Skeletal muscle cell (primary cell): Measurements from ENCODE around the gene SEMA3F.
"Not testable (repeated sequence)": the region's sequence is repeated elsewhere in the genome, so short reads cannot be mapped to it uniquely, and the experiment has no call there.

Experiments used
- DNase-seq: peaks from one replicate; pipeline ENCODE4 v3.0.0-alpha.2; 2010; ENCODE audit warnings: low read depth
- H3K4me3 ChIP-seq: 2 replicates; pipeline ENCODE4 v1.5.1; 2011; ENCODE audit warnings: low read depth, mild to moderate bottlenecking, control low read depth, low read length, moderate library complexity

The SEMA3F gene

DNA sequence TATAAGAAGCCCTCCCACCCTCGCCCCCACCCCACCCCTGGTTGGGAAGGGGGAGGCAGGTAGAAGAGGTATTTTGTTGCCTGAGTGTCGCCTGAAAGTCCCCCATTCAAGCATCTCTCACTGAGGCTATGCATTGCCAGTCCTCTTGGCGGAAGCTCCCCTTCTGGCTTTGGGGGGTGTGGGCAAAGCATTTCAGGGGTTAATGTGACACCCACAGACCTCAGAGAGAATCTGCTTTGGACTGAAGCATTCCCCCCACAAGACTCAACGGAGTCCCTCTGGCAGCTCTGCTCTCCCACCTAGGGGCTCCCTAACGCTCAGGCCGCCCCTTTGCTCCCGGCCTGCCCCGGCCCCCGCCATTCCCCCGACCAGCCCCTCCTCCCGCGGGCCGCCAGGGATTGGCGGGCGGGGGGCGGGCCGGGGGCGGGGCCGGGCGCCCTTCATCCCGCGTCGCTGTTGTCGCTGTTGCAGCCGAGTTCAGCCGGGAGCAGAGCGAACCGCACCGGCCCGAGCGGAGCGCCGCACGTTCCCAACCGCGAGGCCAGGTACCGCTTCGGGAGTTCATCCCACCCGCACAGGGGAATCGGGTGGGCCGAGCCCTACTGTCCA, 49.8 kb downstream of the SEMA3F start, which contains the start of gene SLC38A3:
SLC38A3 (plus strand) TSS at position 468 of the 609 bp plus-strand sequence. CDS start 8,929 bp downstream, outside the sequence.
- DNase-seq, result no peak
- peak within 1 kb of the TSS; percentile 31 for H3K4me3 ChIP-seq

- no peak for DNase-seq
These were observed 50.5 kb downstream of the SEMA3F start for GRCh38 chr3:50205413-50206276.

GRCh38 chr3:50207359-50208042, 52.4 kb downstream of the SEMA3F start:
- no peak for DNase-seq
- no peak overlapping the region for H3K4me3 ChIP-seq

More at GRCh38 chr3:50205413-50206276, 50.5 kb downstream of the SEMA3F start:
- peak overlapping the region; percentile 31 for H3K4me3 ChIP-seq

DNA sequence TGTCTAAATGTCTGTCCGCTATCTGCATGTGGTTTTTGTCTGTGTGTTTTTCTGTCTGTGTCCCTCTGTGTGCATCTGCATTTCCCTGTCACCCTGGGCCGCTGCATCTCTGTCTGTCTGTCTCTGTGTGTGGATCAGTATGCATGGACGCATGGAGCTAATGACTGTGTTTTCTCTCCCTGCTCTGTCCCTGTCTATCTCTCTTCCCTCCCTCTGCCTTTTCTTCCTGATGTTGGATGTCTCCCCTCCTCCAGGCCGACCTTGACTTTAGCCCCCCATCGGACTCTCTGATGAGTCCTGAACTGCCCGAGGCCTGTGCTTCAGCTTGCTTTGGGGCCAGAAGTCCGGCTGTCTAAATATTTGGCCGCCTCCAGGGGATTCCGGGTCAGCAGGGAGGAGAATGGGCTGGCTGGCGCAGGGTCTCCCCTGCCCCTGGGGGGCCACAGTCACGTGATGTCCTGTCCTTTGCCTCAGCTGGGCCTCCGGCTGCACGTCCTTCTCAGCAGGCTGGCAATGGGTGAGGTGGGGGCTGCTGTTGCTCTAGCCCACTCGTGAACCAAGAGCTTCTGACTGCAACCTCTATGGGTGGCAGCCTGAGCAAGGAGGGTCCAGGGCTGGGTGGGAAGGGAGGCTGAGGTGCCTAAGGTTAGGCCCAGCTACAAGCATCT, 53.7 kb downstream of the SEMA3F start:
- DNase-seq, result no peak
- H3K4me3 ChIP-seq, result no peak overlapping the region

- no peak for DNase-seq
- no peak overlapping the region for H3K4me3 ChIP-seq
These were observed 55.0 kb downstream of the SEMA3F start for GRCh38 chr3:50210176-50210509.

DNA sequence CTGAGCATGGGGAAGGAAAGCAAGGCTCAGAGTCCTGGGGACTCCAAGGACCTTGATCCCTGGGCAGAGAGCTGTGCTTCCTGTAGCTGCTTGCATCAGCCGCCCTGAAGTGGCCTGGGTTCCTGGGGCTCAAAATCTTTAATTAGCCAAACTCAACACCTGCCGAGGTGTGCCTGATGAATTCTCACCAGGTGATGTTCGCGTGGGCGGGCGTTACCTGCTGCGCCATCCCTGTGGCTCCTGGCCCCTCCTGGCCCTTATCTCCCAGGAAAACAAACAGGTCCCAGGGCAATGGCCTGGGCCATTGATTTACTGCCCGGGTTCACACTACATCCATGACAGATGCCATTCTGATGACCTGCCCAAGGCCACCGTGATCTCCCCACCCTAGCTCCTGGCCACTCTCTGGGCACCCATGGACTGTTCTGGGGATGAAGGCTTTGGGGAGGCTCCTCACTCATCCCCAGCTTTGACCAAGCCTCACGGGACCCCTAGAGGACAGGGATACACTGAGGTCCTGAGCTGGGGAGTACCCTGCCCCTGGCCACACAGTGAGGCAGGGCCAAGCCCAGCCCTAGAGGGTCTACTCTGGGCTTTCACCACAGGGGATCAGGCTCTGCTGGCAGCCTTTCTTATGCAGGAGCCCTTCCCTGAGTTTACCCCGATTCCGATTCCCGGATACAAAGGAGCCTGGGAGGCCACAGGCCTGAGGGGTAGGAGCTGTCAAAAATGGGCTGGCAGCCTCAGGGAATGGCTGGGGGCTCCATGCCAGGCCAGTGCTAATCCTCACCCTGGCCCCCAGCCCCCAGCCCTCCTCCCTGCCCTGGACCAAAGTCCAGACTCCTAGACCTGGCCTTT, 55.6 kb downstream of the SEMA3F start:
- H3K4me3 ChIP-seq, result no peak overlapping the region
- no peak for DNase-seq

- DNase-seq, H3K4me3 ChIP-seq: not testable (repeated sequence)
These were observed 56.2 kb downstream of the SEMA3F start for GRCh38 chr3:50211368-50211717.

DNA sequence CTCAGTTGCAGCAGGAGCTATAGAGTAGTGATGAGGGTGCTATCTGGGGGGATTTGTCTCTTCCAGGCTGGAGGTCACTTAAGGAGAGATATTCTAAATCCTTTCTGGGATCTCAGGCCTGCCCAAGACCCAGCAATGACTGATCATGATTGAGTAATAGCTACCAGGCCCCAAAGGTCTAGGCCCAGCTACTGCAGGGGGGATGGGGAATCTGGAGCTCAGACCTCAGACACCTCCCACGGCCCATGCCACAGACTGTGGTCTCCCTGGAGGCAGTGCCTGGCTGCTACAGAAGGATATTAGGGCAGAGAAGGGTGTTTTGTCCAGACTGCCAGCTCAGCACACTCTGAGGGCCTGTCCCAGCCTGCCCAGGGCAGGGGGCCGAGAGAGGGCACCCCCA, 56.8 kb downstream of the SEMA3F start:
- peak; percentile 48 for DNase-seq
- H3K4me3 ChIP-seq, result no peak overlapping the region

GRCh38 chr3:50212502-50212901, 57.4 kb downstream of the SEMA3F start:
- no peak overlapping the region for H3K4me3 ChIP-seq
- DNase-seq, result no peak

DNA sequence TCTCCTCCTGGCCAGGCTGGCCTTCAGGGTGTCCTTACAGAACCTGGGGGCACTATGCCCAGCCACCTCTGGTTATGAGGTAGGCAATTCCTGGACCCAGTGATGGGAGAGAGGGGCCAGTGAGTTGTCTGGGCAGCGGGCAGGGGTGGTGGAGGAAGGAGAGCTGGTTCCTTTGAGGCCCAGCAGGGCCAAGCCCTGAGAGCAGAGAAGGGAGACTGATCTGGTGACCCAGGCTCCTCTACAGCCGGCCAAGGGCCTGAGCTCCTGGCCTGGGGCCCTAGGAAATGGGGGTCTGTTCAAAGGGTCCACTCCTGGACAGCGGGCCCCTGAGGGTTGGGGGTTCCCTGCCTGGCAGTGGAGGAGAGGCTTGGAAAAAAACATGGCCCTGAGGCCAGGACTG, 57.8 kb downstream of the SEMA3F start:
- no peak for DNase-seq
- no peak overlapping the region for H3K4me3 ChIP-seq

DNA sequence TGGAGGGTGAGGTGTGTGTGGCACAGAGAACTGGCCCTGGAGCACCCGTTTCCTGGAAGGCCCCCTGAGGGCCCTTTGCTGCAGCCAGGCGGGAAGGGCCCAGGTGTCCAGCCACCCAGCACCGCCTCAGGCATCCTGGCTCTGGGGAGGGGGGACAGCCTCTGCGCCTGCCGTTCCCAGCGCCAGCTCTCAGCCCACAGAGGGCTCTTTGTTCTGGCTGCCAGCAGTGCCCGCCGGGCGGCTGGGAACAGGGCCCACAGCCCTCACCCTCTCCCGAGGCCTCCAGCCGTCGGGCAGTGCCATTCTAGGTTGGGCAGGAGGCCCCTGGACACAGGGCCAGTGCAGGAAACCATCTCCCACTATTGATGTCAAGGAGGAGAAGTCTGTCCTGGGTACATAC, 58.2 kb downstream of the SEMA3F start:
- no peak for DNase-seq
- H3K4me3 ChIP-seq, result no peak overlapping the region

- DNase-seq, result no peak
- H3K4me3 ChIP-seq, result no peak overlapping the region
These were observed 59.7 kb downstream of the SEMA3F start for GRCh38 chr3:50214824-50215223.

- H3K4me3 ChIP-seq, result no peak overlapping the region
- no peak for DNase-seq
These were observed 60.4 kb downstream of the SEMA3F start for GRCh38 chr3:50215529-50215928.

GRCh38 chr3:50217681-50218080, 62.6 kb downstream of the SEMA3F start:
- no peak overlapping the region for H3K4me3 ChIP-seq
- no peak for DNase-seq

GRCh38 chr3:50218448-50218847, 63.3 kb downstream of the SEMA3F start:
- DNase-seq, result no peak
- H3K4me3 ChIP-seq, result no peak overlapping the region

DNA sequence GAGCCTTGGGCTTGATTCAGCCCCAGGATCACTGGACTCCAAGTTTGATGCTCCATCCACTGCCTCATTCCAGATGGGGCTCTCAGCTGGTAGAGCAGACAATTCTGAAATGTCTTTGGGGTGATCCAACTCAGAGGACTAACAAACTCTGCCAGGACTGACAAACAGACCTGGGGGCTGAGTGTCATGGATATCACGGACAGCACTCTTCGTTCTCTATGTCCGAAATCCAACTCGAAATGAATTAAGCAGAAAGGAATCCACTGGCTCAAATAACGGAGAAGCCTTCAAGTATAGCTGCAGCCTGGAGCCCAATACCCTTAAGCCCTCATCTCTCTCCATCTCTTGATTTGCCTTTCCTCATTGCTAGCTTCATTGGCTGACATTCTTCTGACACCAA, 64.2 kb downstream of the SEMA3F start:
- H3K4me3 ChIP-seq, result no peak overlapping the region
- DNase-seq, result no peak

- H3K4me3 ChIP-seq, result no peak overlapping the region
- no peak for DNase-seq
These were observed 65.0 kb downstream of the SEMA3F start for GRCh38 chr3:50220109-50220508.

- H3K4me3 ChIP-seq, result no peak overlapping the region
- DNase-seq, result no peak
These were observed 65.9 kb downstream of the SEMA3F start for GRCh38 chr3:50221051-50221410.
